Adipose tissue (tissue), 3 donors: ENCODE results near the gene COLEC11. TPM values are rescaled to one million over a fixed set of nuclear protein-coding genes. Genes with fewer than 3 reads are reported as not detected.
"Not testable (repeated sequence)": the region's sequence is repeated elsewhere in the genome, so short reads cannot be mapped to it uniquely, and the experiment has no call there.

Experiments
- H3K27ac ChIP-seq: one replicate; pipeline ENCODE4 v1.5.1; 2013; ENCODE audit warnings: low read depth, low read length
- WGBS, 3 donors: extraction: QIAGEN DNeasy Blood & Tissue Kit; methylation state at CpG; one replicate each; pipeline ENCODE4 v1.1.7; 2013; 5-methylcytosine and 5-hydroxymethylcytosine counted together
- polyA plus RNA-seq, 3 donors: library from polyadenylated mRNA; stranded (reverse); fragments of 200-250 nt; gene quantifications; one replicate each; pipeline ENCODE4 v1.2.3, GENCODE V29; 2013
- donor health status: healthy with polysubstance abuse.
- donor health status: Bipolar disorder and iron deficiency.
- donor health status: healthy.

Gene COLEC11
- polyA plus RNA-seq, 3 donors = 7.9 to 19.6 (median 9.6) TPM

- no peak overlapping the region for H3K27ac ChIP-seq
- WGBS, 3 donors = 78 to 84% (median 79%) methylated on average over 27 to 28 of the region's 28 CpGs
Observed at GRCh38 chr2:3655871-3656761, 61.2 kb downstream of the COLEC11 start.

GRCh38 chr2:3656762-3657721 is 62.1 kb downstream of the COLEC11 start:
- 76 to 82% (median 80%) methylated on average over 36 of the region's 36 CpGs for WGBS, 3 donors
- no peak overlapping the region for H3K27ac ChIP-seq

- no peak within 1 kb of the TSS for H3K27ac ChIP-seq
- WGBS, 3 donors = 85 to 94% (median 92%) methylated on average over 7 of the region's 7 CpGs
Observed at GRCh38 chr2:3657881-3658280, 63.0 kb downstream of the COLEC11 start, which contains the start of gene ALLC. Gene ALLC, plus strand, starts transcription at chr2:3658200. Its CDS starts 12,958 bp downstream, at chr2:3671158.

GRCh38 chr2:3659447-3660432 is 64.8 kb downstream of the COLEC11 start:
- WGBS, 3 donors = 60 to 70% (median 65%) methylated on average over 26 of the region's 26 CpGs
- H3K27ac ChIP-seq = no peak overlapping the region

- 83 to 91% (median 85%) methylated on average over 7 of the region's 7 CpGs for WGBS, 3 donors
- not testable (repeated sequence) for H3K27ac ChIP-seq
Observed at GRCh38 chr2:3660640-3661039, 65.7 kb downstream of the COLEC11 start.

GRCh38 chr2:3661149-3661660 is 66.3 kb downstream of the COLEC11 start:
- no peak overlapping the region for H3K27ac ChIP-seq
- WGBS, 3 donors = 94 to 95% (median 94%) methylated on average over 3 of the region's 3 CpGs

GRCh38 chr2:3662239-3662638 is 67.3 kb downstream of the COLEC11 start:
- WGBS, 3 donors = 67 to 93% (median 78%) methylated on average over 6 of the region's 6 CpGs
- H3K27ac ChIP-seq = no peak overlapping the region

GRCh38 chr2:3664118-3664517 is 69.2 kb downstream of the COLEC11 start:
- H3K27ac ChIP-seq = no peak overlapping the region
- WGBS, 3 donors = 48 to 67% (median 54%) methylated on average over 3 of the region's 3 CpGs

GRCh38 chr2:3664925-3665324 is 70.0 kb downstream of the COLEC11 start:
- WGBS, 3 donors = 79 to 89% (median 84%) methylated on average over 8 of the region's 8 CpGs

GRCh38 chr2:3665886-3666612 is 71.1 kb downstream of the COLEC11 start:
- no peak overlapping the region for H3K27ac ChIP-seq
- 55 to 88% (median 79%) methylated on average over 16 of the region's 16 CpGs for WGBS, 3 donors

More at GRCh38 chr2:3664925-3665324, 70.0 kb downstream of the COLEC11 start:
- H3K27ac ChIP-seq = no peak overlapping the region

GRCh38 chr2:3666613-3666975 is 71.7 kb downstream of the COLEC11 start:
- H3K27ac ChIP-seq = no peak overlapping the region
- 86 to 89% (median 89%) methylated on average over 18 of the region's 18 CpGs for WGBS, 3 donors

- WGBS, 3 donors = 68 to 72% (median 68%) methylated on average over 23 of the region's 23 CpGs
- no peak overlapping the region for H3K27ac ChIP-seq
Observed at GRCh38 chr2:3667151-3667631, 72.3 kb downstream of the COLEC11 start.

- H3K27ac ChIP-seq = no peak overlapping the region
- 82 to 89% (median 83%) methylated on average over 8 of the region's 8 CpGs for WGBS, 3 donors
Observed at GRCh38 chr2:3669656-3670055, 74.7 kb downstream of the COLEC11 start.

GRCh38 chr2:3670376-3670775 is 75.5 kb downstream of the COLEC11 start:
- WGBS, 3 donors = 88 to 90% (median 90%) methylated on average over 15 of the region's 15 CpGs
- no peak overlapping the region for H3K27ac ChIP-seq

- WGBS, 3 donors = 75 to 84% (median 82%) methylated on average over 11 of the region's 11 CpGs
Observed at GRCh38 chr2:3670941-3671340, 76.0 kb downstream of the COLEC11 start.

GRCh38 chr2:3672861-3673678 is 78.2 kb downstream of the COLEC11 start:
- no peak overlapping the region for H3K27ac ChIP-seq
- 79 to 81% (median 81%) methylated on average over 9 of the region's 9 CpGs for WGBS, 3 donors

More at GRCh38 chr2:3670941-3671340, 76.0 kb downstream of the COLEC11 start:
- no peak overlapping the region for H3K27ac ChIP-seq
